ENCODE data around the gene RBM15. TPM values are rescaled to one million over a fixed set of nuclear protein-coding genes. Genes with fewer than 3 reads are reported as not detected.

RBM15 gene
- total RNA-seq, 1 donor: 38.0 TPM

- Histone ChIP-seq H3K4me1 (ENCODE audit: insufficient read depth, low read length) (peaks cover 3% of the 10 kb centered on the region), H3K79me2 (ENCODE audit: insufficient read depth, low read length) (no peaks in the 10 kb centered on the region), H3K27me3 (ENCODE audit: insufficient read depth, low read length) (peaks cover 2% of the 10 kb centered on the region), H3K4me2 (ENCODE audit: insufficient read depth, low read length) (no peak overlapping the region), H3K27ac (ENCODE audit: low read depth, low read length) (no peak overlapping the region), H3K36me3 (ENCODE audit: insufficient read depth, low read length) (no peaks in the 10 kb centered on the region), H3K4me3 (ENCODE audit: insufficient read depth, low read length) (no peak overlapping the region), H4K20me1 (ENCODE audit: insufficient read depth, low read length) (no peaks in the 10 kb centered on the region), H2AFZ (ENCODE audit: low read length) (no peak overlapping the region), H3K9me3 (ENCODE audit: low read depth, low read length) (no peaks in the 10 kb centered on the region)
- DNase-seq (ENCODE audit: insufficient read length, low spot score, missing footprints): no peak
- no peak for TF ChIP-seq CTCF (IDR thresholded peaks at IDR 0.05; ENCODE audit: extremely low read depth, low read depth, low read length)
These were observed 22.4 kb upstream of the RBM15 start for GRCh38 chr1:110316735-110317134.

DNA sequence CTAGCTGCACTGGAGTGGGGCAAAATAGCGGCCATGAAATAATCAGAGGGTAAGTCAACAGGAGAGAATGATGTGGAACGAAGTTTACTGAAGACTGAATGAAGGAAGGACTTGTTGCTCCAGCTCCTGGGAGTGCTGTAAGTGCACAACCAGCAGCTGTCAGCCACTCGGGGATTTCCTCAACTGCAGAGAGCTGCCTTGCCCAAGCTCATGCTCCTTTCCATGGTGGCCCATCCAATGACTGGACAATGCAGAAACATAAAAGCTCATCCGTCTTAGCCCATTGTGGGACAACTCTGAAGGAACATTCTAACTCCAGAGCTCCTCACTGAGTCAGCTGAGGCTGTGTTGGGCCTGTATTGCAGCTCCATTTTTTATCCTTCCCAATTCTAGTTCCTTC, 21.1 kb upstream of the RBM15 start:
- peaks cover 2% of the 10 kb centered on the region for H3K27me3 ChIP-seq (ENCODE audit: insufficient read depth, low read length)
- H3K79me2 ChIP-seq (ENCODE audit: insufficient read depth, low read length): no peaks in the 10 kb centered on the region
- H3K4me1 ChIP-seq (ENCODE audit: insufficient read depth, low read length): no peaks in the 10 kb centered on the region
- H4K20me1 ChIP-seq (ENCODE audit: insufficient read depth, low read length): no peaks in the 10 kb centered on the region
- H3K27ac ChIP-seq (ENCODE audit: low read depth, low read length): no peak overlapping the region
- no peak overlapping the region for H3K4me3 ChIP-seq (ENCODE audit: insufficient read depth, low read length)
- H3K9me3 ChIP-seq (ENCODE audit: low read depth, low read length): no peaks in the 10 kb centered on the region
- no peak overlapping the region for H2AFZ ChIP-seq (ENCODE audit: low read length)
- TF ChIP-seq CTCF (IDR thresholded peaks at IDR 0.05; ENCODE audit: extremely low read depth, low read depth, low read length): no peak
- no peaks in the 10 kb centered on the region for H3K36me3 ChIP-seq (ENCODE audit: insufficient read depth, low read length)
- H3K4me2 ChIP-seq (ENCODE audit: insufficient read depth, low read length): no peak overlapping the region
- DNase-seq (ENCODE audit: insufficient read length, low spot score, missing footprints): no peak

DNA sequence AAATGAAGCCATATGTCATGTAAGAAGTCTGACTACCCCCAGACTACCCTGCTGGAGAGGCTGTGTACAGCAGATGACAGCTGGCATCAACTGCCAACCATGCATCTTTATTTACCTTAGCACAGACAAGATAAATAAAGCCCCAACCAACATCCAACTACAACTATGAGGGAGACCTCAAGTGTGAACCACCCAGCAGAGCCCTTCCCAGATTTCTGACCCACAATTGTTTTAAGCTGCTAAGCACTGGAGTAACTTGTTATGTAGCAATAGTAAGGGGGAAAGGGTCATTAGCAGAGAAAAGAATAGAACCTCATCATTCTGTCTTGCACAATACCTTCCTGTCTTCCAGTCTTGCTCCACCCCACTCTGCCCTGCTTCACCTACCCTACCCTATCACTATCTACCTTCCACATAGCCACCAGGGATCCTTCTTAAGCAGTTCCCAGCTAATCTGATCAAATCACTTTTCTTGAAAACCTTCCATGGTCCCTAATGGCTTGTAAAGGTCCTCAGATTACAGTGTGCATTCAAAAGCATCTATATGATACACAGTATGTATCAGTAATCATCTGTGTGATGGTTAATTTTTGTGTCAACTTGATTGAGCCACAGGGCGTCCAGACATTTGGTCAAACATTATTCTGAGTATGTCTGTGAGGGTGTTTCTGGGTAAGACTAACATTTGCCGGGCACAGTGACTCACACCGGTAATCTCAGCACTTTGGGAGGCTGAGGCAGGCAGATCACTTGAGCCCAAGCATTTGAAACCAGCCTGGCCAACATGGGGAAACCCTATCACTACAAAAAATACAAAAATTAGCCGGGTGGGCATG, 19.6 kb upstream of the RBM15 start:
- no peaks in the 10 kb centered on the region for H4K20me1 ChIP-seq (ENCODE audit: insufficient read depth, low read length)
- no peaks in the 10 kb centered on the region for H3K4me1 ChIP-seq (ENCODE audit: insufficient read depth, low read length)
- H3K4me2 ChIP-seq (ENCODE audit: insufficient read depth, low read length): no peak overlapping the region
- H3K27ac ChIP-seq (ENCODE audit: low read depth, low read length): no peak overlapping the region
- H3K27me3 ChIP-seq (ENCODE audit: insufficient read depth, low read length): peaks cover 2% of the 10 kb centered on the region
- DNase-seq (ENCODE audit: insufficient read length, low spot score, missing footprints): no peak
- no peaks in the 10 kb centered on the region for H3K36me3 ChIP-seq (ENCODE audit: insufficient read depth, low read length)
- no peak for TF ChIP-seq CTCF (IDR thresholded peaks at IDR 0.05; ENCODE audit: extremely low read depth, low read depth, low read length)
- no peak overlapping the region for H3K4me3 ChIP-seq (ENCODE audit: insufficient read depth, low read length)
- no peak overlapping the region for H2AFZ ChIP-seq (ENCODE audit: low read length)
- H3K9me3 ChIP-seq (ENCODE audit: low read depth, low read length): no peaks in the 10 kb centered on the region
- no peaks in the 10 kb centered on the region for H3K79me2 ChIP-seq (ENCODE audit: insufficient read depth, low read length)

- Histone ChIP-seq H3K27me3 (ENCODE audit: insufficient read depth, low read length) (peaks cover 2% of the 10 kb centered on the region), H3K79me2 (ENCODE audit: insufficient read depth, low read length) (no peaks in the 10 kb centered on the region), H3K9me3 (ENCODE audit: low read depth, low read length) (no peaks in the 10 kb centered on the region), H3K4me2 (ENCODE audit: insufficient read depth, low read length) (no peak overlapping the region), H3K36me3 (ENCODE audit: insufficient read depth, low read length) (no peaks in the 10 kb centered on the region), H3K4me3 (ENCODE audit: insufficient read depth, low read length) (no peak overlapping the region), H3K27ac (ENCODE audit: low read depth, low read length) (no peak overlapping the region), H3K4me1 (ENCODE audit: insufficient read depth, low read length) (no peaks in the 10 kb centered on the region), H2AFZ (ENCODE audit: low read length) (no peak overlapping the region), H4K20me1 (ENCODE audit: insufficient read depth, low read length) (no peaks in the 10 kb centered on the region)
- no peak for TF ChIP-seq CTCF (IDR thresholded peaks at IDR 0.05; ENCODE audit: extremely low read depth, low read depth, low read length)
- DNase-seq (ENCODE audit: insufficient read length, low spot score, missing footprints): no peak
These were observed 19.0 kb upstream of the RBM15 start for GRCh38 chr1:110320168-110320518.

All from osteoblast (primary cell).